Metanephros (tissue), 2 donors: Measurements from ENCODE around the gene TRO. TPM values are rescaled to one million over a fixed set of nuclear protein-coding genes. Genes with fewer than 3 reads are reported as not detected.

Experiments
- small RNA-seq: library from RNA; depleted of rRNA; stranded (forward); fragments of <200 nt; gene quantifications from one replicate; pipeline ENCODE3, GENCODE V24; 2014; ENCODE audit warnings: low replicate concordance
- total RNA-seq: library from RNA; depleted of rRNA; stranded (reverse); fragments of >200 nt; gene quantifications from one replicate; pipeline ENCODE4 v1.2.3, GENCODE V29; 2014

Gene TRO
- total RNA-seq = 71.2 TPM

GRCh38 chrX:54920610-54921426, at the start of gene TRO:
TSS of gene TRO (plus strand) at chrX:54920824. CDS start at chrX:54922247, 1,423 bp downstream.

Small RNA genes within 50 kb of the gene (small RNA-seq; reads per million reads assigned to genes)
- gene RF00614 = not detected

Other genes starting within 250 kb of the TRO start
- not detected for gene ITIH6, start 122.6 kb upstream of the TRO start, total RNA-seq
- gene MAGED2, start 113.1 kb upstream of the TRO start, total RNA-seq = 526 TPM
- 0.70 TPM for gene PFKFB1, start 73.4 kb downstream of the TRO start, total RNA-seq
- 12.0 TPM for gene APEX2, start 79.5 kb downstream of the TRO start, total RNA-seq
- gene ALAS2, start 110.2 kb downstream of the TRO start, total RNA-seq = 197 TPM
- 0.70 TPM for gene PAGE2B, start 154.2 kb downstream of the TRO start, total RNA-seq
- gene PAGE2, start 168.2 kb downstream of the TRO start, total RNA-seq = not detected